ENCODE results near the gene RTKN2. TPM values are rescaled to one million over a fixed set of nuclear protein-coding genes. Genes with fewer than 3 reads are reported as not detected.

RTKN2 gene
- total and polyA plus RNA-seq, 10 of the 15 experiments (the other 5 are each of a cell fraction or from before 2014, with no cell fraction given), result 0.10 TPM; not detected in 9

- no peak for TF ChIP-seq ZNF592 (IDR thresholded peaks at IDR 0.05)
- TF ChIP-seq IKZF2 (IDR thresholded peaks at IDR 0.05), result peak in 1 of 2 experiments; percentile 52; a peak in 1 of 4 replicates
- TF ChIP-seq HSF1 (IDR thresholded peaks at IDR 0.05; ENCODE audit: low read depth, low read length), result no peak
- TF ChIP-seq ZBED1 (IDR thresholded peaks at IDR 0.05; ENCODE audit: borderline replicate concordance), result no peak
- TF ChIP-seq USF2 (IDR thresholded peaks at IDR 0.05; ENCODE audit: borderline replicate concordance, low read depth, low read length), result no peak
- TF ChIP-seq HDGF (IDR thresholded peaks at IDR 0.05), result no peak
- no peak for TF ChIP-seq GABPA (IDR thresholded peaks at IDR 0.05; ENCODE audit: low read depth)
- TF ChIP-seq MTA2 (IDR thresholded peaks at IDR 0.05; ENCODE audit: low read depth), result peak; percentile 54
- no peak for TF ChIP-seq MAX (IDR thresholded peaks at IDR 0.05; ENCODE audit: low read depth, low read length)
Measured at GRCh38 chr10:62166331-62167131, 102.1 kb downstream of the RTKN2 start (continued).
